A549 (cell line): ENCODE results near the gene ATP2A3.

ENCODE experiments used
- CBX8 ChIP-seq: fragments of 200-600 bp; sonication (generic); IDR thresholded peaks from 2 replicates; pipeline ENCODE4 v1.6.1; 2016
- CTCF ChIP-seq: fragments of >200 bp; sonication (Bioruptor Twin); formaldehyde crosslinking; IDR thresholded peaks from 3 replicates; pipeline ENCODE4 v1.5.1; 2016
- EP300 ChIP-seq, 2 experiments: fragments of >200 bp; sonication (Bioruptor Twin); formaldehyde crosslinking; IDR thresholded peaks; 2 replicates in 1 of 2; 3 replicates in 1 of 2; pipeline ENCODE4 v1.6.1; 2016 to 2017
- HOXB5 ChIP-seq: fragments of 250-450 bp; sonication (Bioruptor Pico); IDR thresholded peaks from 2 replicates; pipeline ENCODE4 v1.5.0; 2020; ENCODE audit warnings: mild to moderate bottlenecking, moderate library complexity
- MAX ChIP-seq: IDR thresholded peaks from 2 replicates; pipeline ENCODE4 v1.6.1; 2012
- POLR2A ChIP-seq: IDR thresholded peaks from 2 replicates; pipeline ENCODE4 v1.6.1; 2012; ENCODE audit warnings: mild to moderate bottlenecking, low read length
- RFX5 ChIP-seq: fragments of 450-650 bp; IDR thresholded peaks from 2 replicates; pipeline ENCODE4 v1.7.1; 2014; ENCODE audit warnings: antibody characterized with exemption, mild to moderate bottlenecking, moderate library complexity
- SMC3 ChIP-seq: fragments of >200 bp; sonication (Bioruptor Twin); formaldehyde crosslinking; IDR thresholded peaks from 3 replicates; pipeline ENCODE4 v1.6.1; 2018; ENCODE audit warnings: inconsistent platforms
- TF ChIP-seq, protein P1 (sequence below): fragments of 200-600 bp; sonication (generic); IDR thresholded peaks from 2 replicates; pipeline ENCODE4 v1.6.1; 2016; ENCODE audit warnings: antibody characterized with exemption, mild to moderate bottlenecking, moderate library complexity

- no peak for TF ChIP-seq EP300 (IDR thresholded peaks at IDR 0.05)
- no peak for TF ChIP-seq POLR2A
- no peak for TF ChIP-seq RFX5
- TF ChIP-seq CTCF: no peak
- TF ChIP-seq SMC3: no peak
- no peak for TF ChIP-seq MAX
- no peak for TF ChIP-seq HOXB5
- no peak for TF ChIP-seq CBX8
- TF ChIP-seq, protein P1, sequence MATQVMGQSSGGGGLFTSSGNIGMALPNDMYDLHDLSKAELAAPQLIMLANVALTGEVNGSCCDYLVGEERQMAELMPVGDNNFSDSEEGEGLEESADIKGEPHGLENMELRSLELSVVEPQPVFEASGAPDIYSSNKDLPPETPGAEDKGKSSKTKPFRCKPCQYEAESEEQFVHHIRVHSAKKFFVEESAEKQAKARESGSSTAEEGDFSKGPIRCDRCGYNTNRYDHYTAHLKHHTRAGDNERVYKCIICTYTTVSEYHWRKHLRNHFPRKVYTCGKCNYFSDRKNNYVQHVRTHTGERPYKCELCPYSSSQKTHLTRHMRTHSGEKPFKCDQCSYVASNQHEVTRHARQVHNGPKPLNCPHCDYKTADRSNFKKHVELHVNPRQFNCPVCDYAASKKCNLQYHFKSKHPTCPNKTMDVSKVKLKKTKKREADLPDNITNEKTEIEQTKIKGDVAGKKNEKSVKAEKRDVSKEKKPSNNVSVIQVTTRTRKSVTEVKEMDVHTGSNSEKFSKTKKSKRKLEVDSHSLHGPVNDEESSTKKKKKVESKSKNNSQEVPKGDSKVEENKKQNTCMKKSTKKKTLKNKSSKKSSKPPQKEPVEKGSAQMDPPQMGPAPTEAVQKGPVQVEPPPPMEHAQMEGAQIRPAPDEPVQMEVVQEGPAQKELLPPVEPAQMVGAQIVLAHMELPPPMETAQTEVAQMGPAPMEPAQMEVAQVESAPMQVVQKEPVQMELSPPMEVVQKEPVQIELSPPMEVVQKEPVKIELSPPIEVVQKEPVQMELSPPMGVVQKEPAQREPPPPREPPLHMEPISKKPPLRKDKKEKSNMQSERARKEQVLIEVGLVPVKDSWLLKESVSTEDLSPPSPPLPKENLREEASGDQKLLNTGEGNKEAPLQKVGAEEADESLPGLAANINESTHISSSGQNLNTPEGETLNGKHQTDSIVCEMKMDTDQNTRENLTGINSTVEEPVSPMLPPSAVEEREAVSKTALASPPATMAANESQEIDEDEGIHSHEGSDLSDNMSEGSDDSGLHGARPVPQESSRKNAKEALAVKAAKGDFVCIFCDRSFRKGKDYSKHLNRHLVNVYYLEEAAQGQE: no peak
Measured at GRCh38 chr17:3972281-3972731, 8.1 kb upstream of the ATP2A3 start.
